CD4-positive, alpha-beta T cell treated with Interleukin-15 for 1 hour (primary cell): ENCODE results near the gene RPL19.
A peak's percentile ranks its signal among the peaks of the same experiment; 100 is the strongest.
"Not testable (repeated sequence)": the region's sequence is repeated elsewhere in the genome, so short reads cannot be mapped to it uniquely, and the experiment has no call there.

Experiments used
- DNase-seq: peaks from one replicate; pipeline ENCODE4 v3.0.0-alpha.2; 2020

Gene RPL19

DNA sequence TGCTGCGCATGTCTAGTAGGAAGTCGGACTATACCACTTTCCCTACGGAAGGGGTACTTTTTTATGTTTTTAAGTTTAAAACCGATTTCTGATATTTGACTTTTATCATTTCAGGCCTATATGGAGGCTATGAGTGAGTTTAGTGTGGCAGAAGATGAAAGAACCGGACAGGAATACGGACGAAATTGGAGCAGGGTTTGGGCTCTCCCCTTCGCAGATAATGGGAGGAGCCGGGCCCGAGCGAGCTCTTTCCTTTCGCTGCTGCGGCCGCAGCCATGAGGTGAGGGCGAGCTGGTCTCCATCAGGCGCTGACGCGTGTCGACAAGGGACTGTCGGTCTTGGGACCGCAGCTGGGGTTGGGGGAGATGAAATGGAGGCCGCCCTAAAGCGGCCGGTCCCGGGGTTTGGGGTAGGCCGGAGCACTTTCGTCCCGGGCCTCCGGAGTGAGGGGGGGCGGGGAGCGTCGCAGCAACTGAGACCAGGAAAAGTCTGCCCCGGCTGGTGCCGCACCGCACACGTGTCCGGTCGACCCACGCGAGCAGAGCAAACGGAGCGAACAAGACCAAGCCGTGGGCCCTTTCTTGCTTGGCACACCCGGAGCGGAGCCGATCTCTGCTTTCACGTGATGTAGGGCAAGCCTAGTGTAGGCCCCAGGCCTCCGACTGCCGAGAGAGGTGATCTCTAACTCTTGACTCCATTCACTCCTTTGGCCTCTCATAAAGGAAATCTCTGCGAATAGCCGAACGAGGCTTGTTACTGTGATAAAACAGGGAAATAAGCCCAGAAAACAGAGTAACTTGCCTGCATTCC is at the start of gene RPL19:
Gene RPL19 (plus strand): TSS at position 214 of the 810 bp plus-strand sequence. CDS start 62 bp downstream, at position 276.
- DNase-seq = peak; percentile 79

DNA sequence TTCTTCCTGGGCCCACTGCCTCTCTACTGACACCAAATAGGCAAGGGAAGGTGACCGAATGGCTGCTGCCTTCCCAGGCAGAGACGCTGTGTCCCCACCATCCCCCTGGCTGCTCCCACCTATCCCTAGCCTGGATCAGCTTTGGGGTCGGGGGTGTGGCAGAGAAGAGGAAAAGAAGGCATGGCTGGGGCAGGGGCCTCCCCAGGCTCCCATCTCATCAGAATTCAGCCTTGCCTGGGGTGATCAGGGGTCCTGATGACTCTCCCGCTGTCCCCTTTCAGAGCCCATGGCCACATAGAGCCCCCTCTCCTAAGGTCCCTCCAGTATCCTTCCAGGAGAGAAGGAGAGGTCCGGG is 49.3 kb upstream of the RPL19 start:
- no peak for DNase-seq

DNA sequence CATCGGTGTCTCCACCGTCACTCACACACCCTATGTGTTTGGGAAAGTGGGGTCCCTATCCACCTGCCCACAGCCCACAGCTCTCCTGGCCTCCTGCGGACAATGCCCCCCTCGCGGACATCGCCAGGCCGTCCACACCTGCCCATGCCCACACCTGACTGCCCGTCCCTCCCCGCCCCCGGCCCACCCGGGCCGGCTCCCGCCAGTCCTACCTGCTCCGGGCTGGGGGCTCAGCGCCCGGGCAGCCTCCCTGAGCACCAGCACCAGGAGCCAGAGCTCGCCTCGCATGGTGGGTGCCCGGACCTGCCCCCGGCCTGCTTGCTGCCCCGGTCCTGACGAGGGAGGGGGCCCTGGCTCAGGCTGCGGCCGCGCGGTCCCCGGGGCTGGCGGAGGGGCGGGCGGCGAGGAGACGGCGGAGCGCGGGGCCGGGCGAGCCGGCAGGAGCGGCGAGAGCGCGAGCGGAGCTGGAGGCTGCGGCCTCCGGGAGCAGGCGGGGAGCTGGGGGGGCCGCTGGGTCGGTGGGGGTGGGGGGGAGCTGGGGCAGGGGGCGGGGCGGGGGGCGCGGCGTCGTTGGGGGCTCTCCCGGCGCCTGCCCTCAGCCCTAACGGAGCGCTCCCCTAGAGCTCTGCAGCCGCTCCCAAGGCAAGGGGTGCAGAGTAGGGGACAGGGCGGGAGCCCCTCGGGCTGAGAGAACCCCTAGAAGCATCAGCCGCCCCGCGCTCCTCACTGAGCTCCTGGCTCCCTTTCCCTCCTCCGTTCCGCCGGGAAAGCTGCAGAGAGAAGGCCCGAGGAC is 48.7 kb upstream of the RPL19 start, which contains the start of gene PLXDC1:
Gene PLXDC1 (minus strand): TSS at position 488 of the 793 bp plus-strand sequence. CDS start 200 bp downstream, at position 288.
- no peak for DNase-seq

DNA sequence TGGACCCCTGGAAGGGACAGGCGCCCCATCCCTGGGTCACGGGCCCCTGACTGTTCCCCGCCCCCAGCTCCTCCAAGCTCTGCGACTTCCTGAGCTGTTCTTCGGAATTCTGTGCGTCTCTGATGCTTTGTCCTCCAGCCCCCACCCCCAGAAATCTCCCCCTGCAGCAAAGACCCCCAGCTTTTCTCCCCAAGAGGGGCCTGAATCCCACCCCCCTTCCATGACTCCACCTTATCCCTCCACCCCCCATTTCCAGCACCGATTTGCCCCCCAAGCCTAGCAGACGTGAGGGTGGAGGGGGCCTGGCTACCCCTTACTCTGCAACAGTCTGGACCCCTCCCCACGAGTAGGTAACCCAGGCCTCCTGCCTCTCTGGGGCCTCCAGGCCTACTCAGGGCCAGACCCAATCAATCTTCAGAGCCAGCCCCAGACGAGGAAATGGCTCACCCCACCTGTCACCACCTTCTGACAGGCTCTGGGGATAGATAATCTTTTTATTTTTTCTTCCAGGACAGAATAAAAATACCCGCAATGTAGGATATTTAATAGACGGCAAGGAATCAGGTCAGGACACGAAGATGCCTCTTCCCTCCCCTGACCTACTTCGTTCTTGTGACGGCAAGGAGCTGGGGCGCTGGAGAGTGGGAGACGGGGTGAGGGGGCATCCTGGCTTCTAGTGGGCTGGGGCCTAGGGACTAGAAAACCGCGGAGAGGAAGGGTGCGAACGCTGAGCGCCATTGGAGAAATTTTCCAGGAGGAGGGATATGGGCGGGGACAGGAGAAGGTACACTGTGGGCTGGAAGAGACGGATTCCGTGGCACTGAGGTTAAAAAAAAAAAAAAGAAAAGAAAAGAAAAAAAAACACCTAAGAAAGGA is 47.9 kb upstream of the RPL19 start:
- DNase-seq = no peak

DNA sequence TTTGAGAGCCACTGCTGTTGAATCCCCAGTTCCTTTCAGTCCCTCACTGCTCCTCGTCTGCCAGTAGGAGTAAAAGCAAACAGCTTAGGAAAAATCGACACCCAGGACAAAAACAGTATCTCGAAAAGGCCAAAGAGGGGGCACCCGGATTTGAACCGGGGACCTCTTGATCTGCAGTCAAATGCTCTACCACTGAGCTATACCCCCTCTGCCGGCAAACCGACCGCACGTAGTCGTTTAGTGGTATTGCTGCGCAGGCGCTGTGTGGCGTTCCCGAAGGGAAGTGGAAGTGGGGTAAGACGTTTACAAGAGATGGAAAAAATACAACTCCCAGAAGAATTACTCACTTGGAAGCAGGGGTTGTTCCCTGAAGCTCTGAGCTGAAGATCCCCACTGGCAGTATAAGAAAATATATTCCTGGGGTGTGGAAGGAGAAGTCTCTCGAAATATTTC is 46.5 kb upstream of the RPL19 start:
- DNase-seq = peak; percentile 91

DNA sequence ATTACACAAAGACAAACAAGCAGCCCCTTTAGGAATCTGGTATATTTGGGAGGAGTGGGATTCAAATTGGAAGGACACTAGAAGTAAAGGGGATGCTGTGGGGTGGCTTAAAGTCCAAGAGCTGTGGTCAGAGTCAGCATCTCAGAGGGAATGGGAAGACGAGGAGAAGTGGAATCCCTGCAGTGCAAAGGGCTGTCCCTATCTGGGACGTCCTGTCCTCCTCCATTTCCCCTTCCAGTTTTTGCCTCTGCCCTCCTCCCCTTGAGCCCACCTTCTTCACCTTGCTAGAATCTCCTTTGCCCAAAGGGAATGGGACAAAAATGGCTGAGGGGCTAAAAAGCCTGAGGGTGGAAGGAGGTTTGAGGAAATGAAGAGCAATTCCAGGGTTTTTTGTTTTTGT is 44.4 kb upstream of the RPL19 start:
- no peak for DNase-seq

DNA sequence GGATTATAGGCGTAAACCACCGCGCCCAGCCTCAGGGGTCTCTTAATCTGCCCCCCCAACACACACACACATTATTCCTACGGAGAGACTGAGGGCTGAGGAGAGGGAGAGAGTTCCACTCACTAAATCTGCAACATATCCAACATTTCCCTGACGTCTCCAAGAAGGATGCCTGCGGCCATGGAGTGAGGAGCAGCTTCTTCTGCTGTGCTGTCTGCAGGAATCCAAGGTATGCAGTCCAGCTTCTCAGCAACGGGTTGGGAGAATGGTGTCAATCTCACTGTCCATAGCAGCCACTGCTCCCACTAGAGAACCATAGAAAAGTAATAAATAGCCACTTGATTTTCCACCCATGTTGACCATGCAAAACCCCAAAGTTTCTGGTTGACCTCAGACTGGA is 43.6 kb upstream of the RPL19 start:
- DNase-seq = no peak

DNA sequence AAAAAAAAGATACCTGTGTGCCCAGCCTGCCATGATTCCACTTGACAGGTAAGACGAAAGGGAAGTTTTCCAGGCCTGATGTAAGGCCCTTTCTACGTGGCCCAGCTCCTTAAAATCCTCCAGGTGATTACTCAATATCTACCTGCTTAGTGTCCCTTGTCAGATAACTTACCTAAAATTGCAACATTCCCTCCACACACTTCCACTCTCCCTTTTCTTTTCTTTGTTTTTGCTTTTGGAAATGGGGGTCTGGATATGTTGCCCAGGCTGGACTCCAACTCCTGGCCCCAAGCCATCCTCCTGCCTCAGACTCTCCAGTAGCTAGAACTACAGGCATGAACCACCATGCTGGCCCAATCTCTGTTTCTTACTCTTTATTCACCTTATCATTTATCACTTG is 41.5 kb upstream of the RPL19 start:
- DNase-seq = no peak

DNA sequence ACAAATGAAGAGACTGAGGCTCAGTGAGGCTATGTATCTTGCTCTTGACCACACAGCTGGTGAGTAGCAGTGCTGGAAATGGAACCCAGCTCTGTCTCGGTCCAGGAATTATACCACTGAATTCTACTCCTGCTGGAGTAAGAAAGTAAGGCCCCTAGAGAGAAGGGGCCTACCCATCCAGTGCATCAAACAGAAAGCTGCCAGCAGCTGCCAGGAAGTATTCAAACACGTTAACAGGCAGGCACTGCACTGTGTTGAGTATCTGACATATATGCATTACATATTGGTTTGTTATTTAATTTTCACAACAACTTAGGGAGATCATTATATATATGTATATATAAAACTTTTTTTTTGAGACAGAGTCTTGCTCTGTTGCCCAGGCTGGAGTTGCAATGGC is 38.1 kb upstream of the RPL19 start:
- DNase-seq = no peak

DNA sequence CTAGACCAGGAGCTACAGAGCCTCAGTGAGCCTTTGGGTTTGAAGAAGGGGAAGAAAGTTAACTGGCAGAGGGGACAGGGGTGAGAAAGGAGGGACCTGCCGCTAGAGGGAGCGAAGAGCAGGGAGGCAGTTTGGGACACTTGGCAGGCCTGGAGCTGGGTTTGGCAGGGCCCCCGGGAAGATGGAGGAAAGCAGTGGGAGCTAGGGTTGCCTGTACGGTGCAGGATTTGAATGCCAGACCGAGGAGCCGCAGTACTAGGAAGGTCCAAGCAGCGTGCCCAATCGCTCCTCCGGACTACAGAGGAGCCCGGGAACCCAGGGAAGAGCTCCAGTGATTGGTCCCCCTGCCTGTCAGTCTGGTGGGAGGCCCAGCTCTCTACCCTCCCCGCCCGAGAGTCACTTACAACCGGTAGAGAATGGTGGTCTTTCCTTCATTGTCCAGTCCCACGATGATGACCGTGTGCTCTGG is 35.4 kb upstream of the RPL19 start:
- DNase-seq = peak; percentile 78

DNA sequence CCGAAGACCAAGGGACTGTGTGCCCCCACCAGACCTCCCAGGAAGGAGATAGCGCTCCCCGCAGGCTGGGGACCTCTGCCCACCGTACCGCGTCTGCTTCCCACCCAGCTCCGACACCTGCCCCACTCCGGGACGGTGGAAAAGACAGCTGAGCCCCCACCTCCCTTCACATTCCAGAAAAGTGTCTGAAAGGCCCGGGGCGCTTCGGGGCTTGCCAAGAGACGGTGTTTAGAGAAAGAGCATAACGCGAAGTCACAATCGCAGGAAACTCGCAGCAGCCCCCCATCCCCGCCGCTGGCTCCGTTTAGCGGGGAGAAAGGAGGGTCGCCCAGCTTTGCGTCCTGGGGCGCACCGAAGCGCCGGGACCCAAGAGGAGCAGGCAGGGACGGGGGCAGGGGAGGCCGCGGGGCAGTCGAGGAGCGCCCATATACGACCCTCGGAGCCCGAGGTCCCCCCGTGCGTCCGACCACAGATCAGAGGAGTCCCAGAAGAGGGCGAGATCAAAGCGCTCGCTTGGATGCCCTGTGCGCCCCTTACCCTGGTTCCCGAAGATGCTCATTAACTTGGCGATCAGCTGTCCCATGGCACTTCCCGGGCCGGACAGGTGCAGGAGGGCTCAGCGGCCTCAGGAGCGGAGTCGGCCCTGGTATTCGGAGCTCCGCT is 34.8 kb upstream of the RPL19 start:
- no peak for DNase-seq

DNA sequence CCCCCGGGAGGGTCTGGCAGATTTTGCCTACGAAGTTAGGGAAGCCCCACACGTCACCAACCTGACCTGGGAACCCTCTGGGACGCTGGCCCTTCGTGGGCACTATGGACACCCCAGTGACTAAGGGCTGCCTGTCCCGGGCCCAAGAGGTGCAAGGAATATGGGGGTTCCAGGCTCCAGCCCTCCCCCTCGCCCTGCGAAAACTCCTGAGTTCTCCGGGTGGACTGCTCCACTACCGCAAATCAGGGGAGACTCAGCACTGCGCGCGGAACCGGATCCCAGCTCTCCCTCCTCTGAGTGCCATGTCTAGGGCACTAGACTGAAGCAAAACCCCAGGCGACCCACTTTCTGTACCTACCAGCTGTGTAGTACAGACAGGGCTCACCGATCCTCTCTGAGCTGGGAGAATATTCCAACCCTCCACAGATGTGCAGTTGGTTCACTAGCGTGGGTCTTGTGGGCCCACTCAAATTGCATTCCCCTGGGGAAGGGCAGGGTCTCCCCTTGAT is 34.2 kb upstream of the RPL19 start, which contains the start of gene ARL5C:
Gene ARL5C (minus strand): TSS at position 321 of the 509 bp plus-strand sequence. CDS start 401 bp downstream, outside the sequence.
- DNase-seq = no peak

DNA sequence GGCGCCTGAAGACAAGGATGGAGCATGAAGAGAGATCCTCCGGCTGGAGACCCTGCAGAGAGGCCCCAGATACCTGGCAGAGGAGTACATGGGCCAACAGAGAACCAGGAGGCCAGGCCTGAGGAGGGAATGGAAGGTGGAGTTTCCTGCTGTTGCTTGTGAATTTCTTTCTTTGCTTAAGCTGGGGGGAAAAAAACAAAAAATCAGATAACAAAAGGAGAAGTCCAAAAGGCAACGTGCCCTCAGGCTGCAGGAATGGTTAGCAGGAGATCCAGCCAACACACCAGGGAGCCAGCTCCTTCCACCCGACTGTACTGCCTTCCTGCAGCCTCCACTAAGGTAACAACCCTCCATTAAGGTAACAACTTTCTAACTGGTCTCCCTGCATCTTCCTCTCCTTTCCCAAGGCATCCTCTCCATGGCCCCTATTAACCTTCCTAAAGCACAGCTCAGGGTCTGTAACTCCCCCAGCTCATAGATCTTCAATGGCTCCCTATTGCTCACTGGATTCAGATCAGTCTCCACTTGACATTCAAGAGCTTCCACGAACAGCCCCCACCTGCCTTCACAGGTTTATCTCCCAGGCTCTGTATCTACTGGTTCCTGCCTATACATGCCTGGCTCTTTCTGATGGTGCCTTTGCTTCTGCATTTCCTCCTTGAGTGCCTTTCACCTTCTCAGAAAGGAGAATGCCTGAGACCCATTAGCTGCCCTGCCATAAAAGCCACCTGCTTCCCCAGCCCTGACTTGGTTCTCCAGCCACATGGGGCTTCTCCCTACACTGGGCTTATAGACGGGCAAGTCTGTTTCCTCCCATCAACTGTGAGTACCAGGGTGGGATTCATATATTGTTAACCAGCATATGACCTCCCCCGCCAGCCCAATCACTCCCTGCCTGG is 33.4 kb upstream of the RPL19 start:
- no peak for DNase-seq

DNA sequence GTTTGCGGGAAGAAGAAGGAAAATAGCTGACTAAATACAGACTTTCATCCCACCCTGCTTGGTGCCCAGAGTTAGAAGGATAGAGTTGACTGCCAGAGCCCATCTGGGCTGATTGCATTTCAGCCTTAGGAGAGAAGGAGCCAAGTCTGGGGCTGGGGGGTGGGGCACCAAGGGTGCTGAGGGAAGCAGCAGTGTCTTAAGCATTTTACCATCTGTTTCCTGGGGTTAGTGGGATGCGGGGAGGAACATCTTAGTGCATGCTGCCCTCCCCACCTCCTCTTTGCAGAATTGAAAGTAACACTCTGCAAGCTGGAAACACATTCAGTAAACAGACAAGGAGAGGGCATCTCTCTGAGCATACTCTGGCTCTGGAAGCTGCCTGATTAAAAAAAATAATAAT is 32.6 kb upstream of the RPL19 start:
- no peak for DNase-seq

DNA sequence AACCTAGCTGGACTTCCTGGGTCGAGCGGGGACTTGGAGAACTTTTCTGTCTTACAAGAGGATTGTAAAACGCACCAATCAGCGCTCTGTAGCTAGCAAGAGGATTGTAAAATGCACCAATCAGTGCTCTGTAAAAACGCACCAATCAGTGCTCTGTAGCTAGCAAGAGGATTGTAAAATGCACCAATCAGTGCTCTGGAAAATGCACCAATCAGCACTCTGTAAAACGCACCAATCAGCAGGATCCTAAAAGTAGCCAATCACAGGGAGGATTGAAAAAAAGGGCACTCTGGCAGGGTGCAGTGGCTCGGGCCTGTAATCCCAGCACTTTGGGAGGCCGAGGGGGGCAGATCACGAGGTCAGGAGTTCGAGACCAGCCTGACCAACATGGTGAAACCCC is 31.6 kb upstream of the RPL19 start:
- DNase-seq = not testable (repeated sequence)

DNA sequence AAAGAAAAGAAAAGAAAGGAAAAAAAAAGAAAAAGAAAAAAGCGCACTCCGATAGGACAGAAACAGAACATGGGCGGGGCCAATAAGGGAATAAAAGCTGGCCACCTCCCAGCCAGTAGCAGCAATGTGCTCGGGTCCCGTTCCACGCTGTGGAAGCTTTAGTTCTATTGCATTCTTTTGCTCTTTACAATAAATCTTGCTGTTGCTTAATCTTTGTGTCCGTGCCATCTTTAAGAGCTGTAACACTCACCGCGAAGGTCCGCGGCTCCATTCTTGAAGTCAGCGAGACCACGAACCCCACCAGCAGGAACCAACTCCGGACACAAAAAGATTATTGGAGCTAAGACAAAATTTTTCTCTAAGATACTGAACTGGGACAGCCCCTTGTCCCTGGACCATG is 31.0 kb upstream of the RPL19 start:
- DNase-seq = no peak

DNA sequence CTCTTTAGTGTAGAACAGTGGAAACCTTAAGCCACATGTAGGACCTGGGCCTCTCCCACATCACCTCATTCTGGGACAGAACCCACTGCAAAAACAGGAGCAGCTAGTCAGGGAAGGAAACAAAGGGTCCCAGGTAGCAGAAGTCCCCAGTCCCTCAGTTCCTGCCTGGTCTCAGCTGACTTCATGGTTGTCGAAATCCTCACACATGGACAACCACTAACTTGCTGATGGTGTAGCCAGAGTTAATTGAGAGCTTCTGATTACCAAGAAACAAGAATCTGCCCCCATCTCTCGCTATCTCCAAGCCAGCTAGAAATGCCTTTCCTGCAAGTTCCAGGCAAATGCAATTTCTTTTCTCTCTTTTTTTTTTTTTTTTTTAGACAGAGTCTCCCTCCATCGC is 30.6 kb upstream of the RPL19 start:
- no peak for DNase-seq

DNA sequence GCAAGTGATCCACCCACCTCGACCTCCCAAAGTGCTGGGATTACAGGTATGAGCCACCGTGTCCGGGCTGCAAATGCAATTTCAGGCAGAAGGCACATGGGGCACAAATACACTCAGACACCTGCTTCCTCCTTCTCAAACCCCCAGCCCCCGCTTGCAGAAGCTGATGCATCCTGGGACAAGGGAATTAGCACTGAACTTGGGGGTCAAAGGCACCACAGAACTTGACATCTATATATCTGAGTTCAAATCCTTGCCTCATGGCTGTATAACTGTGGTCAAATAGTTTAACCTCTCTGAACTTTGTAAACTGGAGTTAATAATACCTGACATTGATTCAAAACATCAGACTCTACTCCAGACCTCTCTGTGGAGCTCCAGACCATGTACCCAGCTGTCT is 30.0 kb upstream of the RPL19 start:
- DNase-seq = no peak

DNA sequence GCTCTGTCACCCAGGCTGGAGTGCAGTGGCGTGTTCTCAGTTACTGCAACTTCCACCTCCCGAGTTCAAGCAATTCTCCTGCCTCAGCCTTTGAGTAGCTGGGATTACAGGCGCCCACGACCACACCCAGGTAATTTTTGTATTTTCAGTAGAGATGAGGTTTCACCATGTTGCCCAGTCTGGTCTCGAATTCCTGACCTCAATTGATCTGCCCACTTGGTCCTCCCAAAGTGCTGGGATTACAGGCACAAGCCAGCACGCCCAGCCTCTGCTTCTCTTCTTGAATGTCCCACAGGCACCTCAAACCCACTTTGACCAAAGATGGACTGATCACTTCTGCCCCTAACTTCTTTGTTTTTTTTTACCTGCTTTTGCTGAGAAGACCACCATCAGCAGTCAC is 29.5 kb upstream of the RPL19 start:
- DNase-seq = no peak

DNA sequence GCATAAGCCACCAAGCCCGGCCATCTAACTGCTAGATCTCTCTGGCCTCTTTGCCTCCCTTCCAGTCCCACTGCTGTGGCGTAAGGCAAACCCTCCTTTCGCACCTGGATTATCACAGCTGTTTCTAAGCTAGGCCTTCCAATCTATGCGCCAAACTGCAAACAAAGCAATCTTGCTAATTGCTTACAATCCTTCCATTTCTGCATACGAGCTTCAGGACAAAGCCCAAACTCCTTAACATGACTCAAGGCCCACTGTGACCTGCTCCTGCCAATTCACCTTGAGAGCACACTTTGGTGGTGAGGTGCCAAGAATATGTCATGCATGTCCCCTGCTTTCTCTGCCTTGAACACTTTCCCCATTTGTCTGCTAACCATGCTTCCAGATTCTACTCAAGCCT is 28.1 kb upstream of the RPL19 start:
- no peak for DNase-seq

DNA sequence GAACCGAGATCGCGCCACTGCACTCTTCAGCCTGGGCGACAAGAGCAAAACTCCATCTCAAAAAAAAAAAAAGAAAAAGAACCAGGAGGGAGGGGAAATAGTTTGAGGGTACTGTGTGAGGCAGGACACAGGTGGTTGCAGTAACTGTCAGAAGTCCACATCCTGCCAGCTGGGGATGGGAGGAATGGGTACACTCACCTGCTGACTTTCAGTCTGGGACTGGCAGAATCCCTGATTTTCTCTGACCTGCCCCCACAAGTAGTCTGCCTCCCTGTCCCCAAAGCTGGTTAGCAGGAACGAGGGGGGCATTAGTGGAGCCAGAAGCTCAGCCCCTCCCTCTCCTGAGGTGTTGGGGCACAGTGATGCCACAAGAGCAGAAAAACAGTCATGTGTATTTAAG is 27.0 kb upstream of the RPL19 start:
- no peak for DNase-seq
